Neural cell (in vitro differentiated cells): ENCODE data around the gene THRB. TPM values are rescaled to one million over a fixed set of nuclear protein-coding genes. Genes with fewer than 3 reads are reported as not detected.
A peak's percentile ranks its signal among the peaks of the same experiment; 100 is the strongest.

ENCODE experiments used
- H2AFZ ChIP-seq: fragments of 200-600, 300-800 bp; sonication (generic), shearing (Covaris generic); 2 replicates; pipeline ENCODE4 v1.6.0; 2014; ENCODE audit warnings: low read depth, mild to moderate bottlenecking, antibody characterized with exemption, low read length, moderate library complexity
- H3F3A ChIP-seq: fragments of 200-600 bp; shearing (Covaris generic); 2 replicates; pipeline ENCODE4 v1.6.1; 2016; ENCODE audit warnings: mild to moderate bottlenecking, moderate library complexity, mixed read lengths, antibody characterized with exemption, low read length; ENCODE audit not compliant: insufficient read depth, poor library complexity, severe bottlenecking
- H3K27ac ChIP-seq: fragments of 200-600, 300-800 bp; sonication (generic), shearing (Covaris generic); 2 replicates; pipeline ENCODE4 v1.5.1; 2014; ENCODE audit warnings: mild to moderate bottlenecking, low read length, moderate library complexity
- H3K27me3 ChIP-seq: fragments of 300-800, 200-600 bp; sonication (generic), shearing (Covaris generic); 2 replicates; pipeline ENCODE4 v1.6.0; 2014; ENCODE audit warnings: mild to moderate bottlenecking, low read depth, low read length, moderate library complexity; ENCODE audit not compliant: insufficient read depth
- H3K36me3 ChIP-seq: fragments of 300-800, 200-600 bp; sonication (generic), shearing (Covaris generic); 2 replicates; pipeline ENCODE4 v1.5.1; 2014; ENCODE audit warnings: mild to moderate bottlenecking, antibody characterized with exemption, low read length, moderate library complexity; ENCODE audit not compliant: insufficient read depth
- H3K4me2 ChIP-seq: fragments of 300-800, 200-600 bp; sonication (generic), shearing (Covaris generic); 2 replicates; pipeline ENCODE4 v1.6.0; 2014; ENCODE audit warnings: mild to moderate bottlenecking, low read length
- H3K4me3 ChIP-seq: fragments of 300-800, 200-600 bp; sonication (generic), shearing (Covaris generic); 2 replicates; pipeline ENCODE4 v1.5.1; 2014; ENCODE audit warnings: mild to moderate bottlenecking, low read length, moderate library complexity
- H3K79me2 ChIP-seq: fragments of 200-600 bp; shearing (Covaris generic); replicated peaks from 2 replicates; pipeline ENCODE4 v1.6.0; 2014; ENCODE audit warnings: mild to moderate bottlenecking, low read length, moderate library complexity; ENCODE audit not compliant: insufficient read depth
- H3K9ac ChIP-seq: fragments of 300-800, 200-600 bp; sonication (generic), shearing (Covaris generic); 2 replicates; pipeline ENCODE4 v1.6.1; 2016; ENCODE audit warnings: mild to moderate bottlenecking, low read length, mixed read lengths
- H3K9me2 ChIP-seq: fragments of 200-600 bp; shearing (Covaris generic); 2 replicates; pipeline ENCODE4 v1.6.1; 2016; ENCODE audit warnings: mild to moderate bottlenecking, low read length, mixed read lengths; ENCODE audit not compliant: insufficient read depth
- H3K9me3 ChIP-seq: fragments of 200-600, 300-800 bp; sonication (generic), shearing (Covaris generic); 2 replicates; pipeline ENCODE4 v1.6.1; 2016; ENCODE audit warnings: mild to moderate bottlenecking, mixed run types, low read length, moderate library complexity, mixed read lengths
- H4K20me1 ChIP-seq: fragments of 200-600 bp; shearing (Covaris generic); 2 replicates; pipeline ENCODE4 v1.6.1; 2016; ENCODE audit warnings: mild to moderate bottlenecking, mixed run types; ENCODE audit not compliant: insufficient read depth
- CTCF ChIP-seq: fragments of 450-650 bp; IDR thresholded peaks from 2 replicates; pipeline ENCODE4 v1.5.1; 2014; ENCODE audit warnings: antibody characterized with exemption, mild to moderate bottlenecking, moderate library complexity; ENCODE audit not compliant: poor library complexity, severe bottlenecking
- EP300 ChIP-seq: fragments of 450-650 bp; conservative IDR thresholded peaks from 2 replicates; pipeline ENCODE4 v1.6.1; 2014; ENCODE audit warnings: antibody characterized with exemption, mild to moderate bottlenecking, moderate library complexity; ENCODE audit not compliant: poor library complexity, severe bottlenecking
- EZH2 ChIP-seq: fragments of 200-600, 300-800 bp; shearing (Covaris generic), sonication (generic); IDR thresholded peaks from 2 replicates; pipeline ENCODE4 v1.6.1; 2014; ENCODE audit warnings: antibody characterized with exemption, low read length, borderline replicate concordance, mild to moderate bottlenecking; ENCODE audit not compliant: insufficient read depth, poor library complexity, severe bottlenecking
- MXI1 ChIP-seq: fragments of 450-650 bp; conservative IDR thresholded peaks from 2 replicates; pipeline ENCODE4 v1.6.1; 2014; ENCODE audit warnings: antibody characterized with exemption, mild to moderate bottlenecking; ENCODE audit not compliant: poor library complexity, severe bottlenecking
- POLR2AphosphoS5 ChIP-seq: IDR thresholded peaks from 2 replicates; pipeline ENCODE4 v1.6.1; 2012
- RAD21 ChIP-seq: fragments of 450-650 bp; conservative IDR thresholded peaks from 2 replicates; pipeline ENCODE4 v1.6.1; 2014; ENCODE audit warnings: antibody characterized with exemption, mild to moderate bottlenecking, moderate library complexity
- REST ChIP-seq: IDR thresholded peaks from 2 replicates; pipeline ENCODE4 v1.6.1; 2012; ENCODE audit warnings: borderline replicate concordance
- SMC3 ChIP-seq: fragments of 450-650 bp; conservative IDR thresholded peaks from 2 replicates; pipeline ENCODE4 v1.6.1; 2014; ENCODE audit warnings: antibody characterized with exemption, mild to moderate bottlenecking, moderate library complexity; ENCODE audit not compliant: poor library complexity
- TAF1 ChIP-seq: IDR thresholded peaks from 2 replicates; pipeline ENCODE4 v1.6.1; 2012; ENCODE audit warnings: low read depth
- polyA plus RNA-seq: library from polyadenylated mRNA; depleted of rRNA; stranded (reverse); fragments of >200 nt; gene quantifications from 2 replicates; pipeline ENCODE4 v1.2.3, GENCODE V29; 2014

THRB gene
- polyA plus RNA-seq, 1 donor from 2014 or later: 1.7 TPM

- Histone ChIP-seq H2AFZ (no peak overlapping the region), H3F3A (no peaks in the 10 kb centered on the region), H3K9ac (no peak overlapping the region), H3K27me3 (peaks cover 48% of the 10 kb centered on the region), H3K9me3 (no peaks in the 10 kb centered on the region), H3K36me3 (no peaks in the 10 kb centered on the region), H3K27ac (no peak overlapping the region), H3K79me2 (no peaks in the 10 kb centered on the region), H3K9me2 (no peaks in the 10 kb centered on the region), H4K20me1 (no peaks in the 10 kb centered on the region), H3K4me3 (no peak overlapping the region), H3K4me2 (no peak overlapping the region)
- TF ChIP-seq EP300: no peak
- no peak for TF ChIP-seq REST
- TF ChIP-seq POLR2AphosphoS5: no peak
- TF ChIP-seq TAF1: no peak
- TF ChIP-seq SMC3: no peak
- no peak for TF ChIP-seq EZH2
- no peak for TF ChIP-seq CTCF
- TF ChIP-seq RAD21: no peak
- no peak for TF ChIP-seq MXI1
These were observed 2.2 kb upstream of the THRB start for GRCh38 chr3:24496529-24497482.

GRCh38 chr3:24495326-24495994 lies 810 bp upstream of the THRB start:
- Histone ChIP-seq H3K79me2 (no peaks in the 10 kb centered on the region), H3K9me3 (no peaks in the 10 kb centered on the region), H2AFZ (no peak overlapping the region), H4K20me1 (no peaks in the 10 kb centered on the region), H3F3A (no peaks in the 10 kb centered on the region), H3K4me2 (no peak overlapping the region), H3K9me2 (no peaks in the 10 kb centered on the region), H3K9ac (no peak overlapping the region), H3K36me3 (no peaks in the 10 kb centered on the region), H3K27me3 (peaks cover 55% of the 10 kb centered on the region), H3K27ac (no peak overlapping the region), H3K4me3 (peak overlapping the region; percentile 80)
- TF ChIP-seq CTCF (no peak), SMC3 (no peak), REST (no peak), MXI1 (no peak), TAF1 (no peak), RAD21 (no peak), POLR2AphosphoS5 (no peak), EP300 (no peak), EZH2 (no peak)
